Memory B cell (primary cell): Measurements from ENCODE around the gene CLCA1.

Source experiments
- ATAC-seq: fragments of 150-1000 bp; cut with Tn5 transposase; 2 replicates; pipeline ENCODE4 v1.10.0; 2021; ENCODE audit warnings: low read depth, mild to moderate bottlenecking, moderate library complexity
- DNase-seq, 2 donors: peaks; one replicate each; pipeline ENCODE4 v3.0.0; 2022; ENCODE audit warnings: low spot score in 2 of 2
- H3K27ac Mint-ChIP-seq: one replicate; pipeline ENCODE4 v1.8.0; 2022; ENCODE audit warnings: mild to moderate bottlenecking, moderate library complexity, mixed read lengths
- H3K27me3 Mint-ChIP-seq: one replicate; pipeline ENCODE4 v1.8.0; 2022; ENCODE audit warnings: mixed read lengths
- H3K36me3 Mint-ChIP-seq: one replicate; pipeline ENCODE4 v1.8.0; 2022; ENCODE audit warnings: mild to moderate bottlenecking, mixed read lengths
- H3K4me1 Mint-ChIP-seq: one replicate; pipeline ENCODE4 v1.8.0; 2022; ENCODE audit warnings: mixed read lengths
- H3K4me3 Mint-ChIP-seq: one replicate; pipeline ENCODE4 v1.8.0; 2022; ENCODE audit warnings: mild to moderate bottlenecking, moderate library complexity, mixed read lengths
- H3K9me3 Mint-ChIP-seq: one replicate; pipeline ENCODE4 v1.8.0; 2022; ENCODE audit warnings: mixed read lengths

Gene CLCA1, protein sequence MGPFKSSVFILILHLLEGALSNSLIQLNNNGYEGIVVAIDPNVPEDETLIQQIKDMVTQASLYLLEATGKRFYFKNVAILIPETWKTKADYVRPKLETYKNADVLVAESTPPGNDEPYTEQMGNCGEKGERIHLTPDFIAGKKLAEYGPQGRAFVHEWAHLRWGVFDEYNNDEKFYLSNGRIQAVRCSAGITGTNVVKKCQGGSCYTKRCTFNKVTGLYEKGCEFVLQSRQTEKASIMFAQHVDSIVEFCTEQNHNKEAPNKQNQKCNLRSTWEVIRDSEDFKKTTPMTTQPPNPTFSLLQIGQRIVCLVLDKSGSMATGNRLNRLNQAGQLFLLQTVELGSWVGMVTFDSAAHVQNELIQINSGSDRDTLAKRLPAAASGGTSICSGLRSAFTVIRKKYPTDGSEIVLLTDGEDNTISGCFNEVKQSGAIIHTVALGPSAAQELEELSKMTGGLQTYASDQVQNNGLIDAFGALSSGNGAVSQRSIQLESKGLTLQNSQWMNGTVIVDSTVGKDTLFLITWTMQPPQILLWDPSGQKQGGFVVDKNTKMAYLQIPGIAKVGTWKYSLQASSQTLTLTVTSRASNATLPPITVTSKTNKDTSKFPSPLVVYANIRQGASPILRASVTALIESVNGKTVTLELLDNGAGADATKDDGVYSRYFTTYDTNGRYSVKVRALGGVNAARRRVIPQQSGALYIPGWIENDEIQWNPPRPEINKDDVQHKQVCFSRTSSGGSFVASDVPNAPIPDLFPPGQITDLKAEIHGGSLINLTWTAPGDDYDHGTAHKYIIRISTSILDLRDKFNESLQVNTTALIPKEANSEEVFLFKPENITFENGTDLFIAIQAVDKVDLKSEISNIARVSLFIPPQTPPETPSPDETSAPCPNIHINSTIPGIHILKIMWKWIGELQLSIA

DNA sequence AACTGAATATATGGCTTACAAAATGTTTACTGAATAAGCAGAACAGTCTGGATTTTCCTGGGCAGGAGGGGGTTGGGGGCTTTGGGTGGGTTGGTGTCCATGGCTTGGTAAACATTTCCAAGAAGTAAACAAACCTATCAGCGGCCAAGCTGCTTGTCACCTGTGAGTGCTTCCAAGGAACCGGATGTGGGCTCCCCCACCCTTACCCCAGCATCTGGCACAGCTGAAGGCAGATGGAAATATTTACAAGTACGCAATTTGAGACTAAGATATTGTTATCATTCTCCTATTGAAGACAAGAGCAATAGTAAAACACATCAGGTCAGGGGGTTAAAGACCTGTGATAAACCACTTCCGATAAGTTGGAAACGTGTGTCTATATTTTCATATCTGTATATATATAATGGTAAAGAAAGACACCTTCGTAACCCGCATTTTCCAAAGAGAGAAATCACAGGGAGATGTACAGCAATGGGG is at the start of gene CLCA1:
Gene CLCA1, plus strand, starts transcription at position 427 of the 477 bp plus-strand sequence. Its CDS starts 45 bp downstream, at position 472.
- H3K27ac Mint-ChIP-seq, result no peak within 1 kb of the TSS
- ATAC-seq (no peak), DNase-seq (no peak)
- H3K9me3 Mint-ChIP-seq, result no peaks in the 10 kb centered on the region
- no peak within 1 kb of the TSS for H3K4me3 Mint-ChIP-seq
- H3K4me1 Mint-ChIP-seq, result peaks cover 8% of the 10 kb centered on the region
- no peaks in the 10 kb centered on the region for H3K36me3 Mint-ChIP-seq
- peaks cover 11% of the 10 kb centered on the region for H3K27me3 Mint-ChIP-seq

DNA sequence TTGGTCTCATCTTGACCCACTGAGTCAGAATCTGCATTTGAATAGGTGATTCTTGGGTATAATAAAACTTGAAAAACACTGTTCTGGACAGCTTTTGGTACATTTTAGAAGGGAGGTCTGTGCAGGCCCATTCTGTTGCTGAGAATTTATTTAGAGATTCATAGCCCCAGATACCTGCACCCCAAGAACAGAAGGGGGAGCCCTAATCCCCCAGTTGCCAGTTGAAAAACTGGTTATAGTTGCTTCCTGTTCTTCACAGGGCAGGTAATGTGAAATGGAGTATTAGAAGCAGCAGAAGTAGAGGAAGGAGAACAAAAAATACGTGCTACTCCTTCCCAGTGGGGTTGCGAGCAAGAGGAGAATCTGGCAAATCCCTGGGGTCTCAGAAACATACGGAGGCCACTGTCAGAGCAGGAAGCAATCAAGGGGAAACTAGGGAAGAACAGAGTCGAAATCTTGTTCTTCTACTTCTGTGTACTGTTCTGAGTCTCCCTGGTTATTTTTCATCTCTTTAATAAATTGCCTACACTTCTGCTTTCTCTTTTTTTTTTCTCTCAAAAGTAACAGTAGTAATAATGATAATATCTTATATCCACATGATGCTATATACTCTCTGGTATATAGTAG is 49.3 kb upstream of the CLCA1 start:
- DNase-seq (peak; percentile 17 to 54), ATAC-seq (peak; percentile 98)
- Mint-ChIP-seq H3K4me1 (peaks cover 4% of the 10 kb centered on the region), H3K27me3 (no peaks in the 10 kb centered on the region), H3K4me3 (peak overlapping the region; percentile 87), H3K9me3 (no peaks in the 10 kb centered on the region), H3K27ac (peak overlapping the region; percentile 87), H3K36me3 (no peaks in the 10 kb centered on the region)

DNA sequence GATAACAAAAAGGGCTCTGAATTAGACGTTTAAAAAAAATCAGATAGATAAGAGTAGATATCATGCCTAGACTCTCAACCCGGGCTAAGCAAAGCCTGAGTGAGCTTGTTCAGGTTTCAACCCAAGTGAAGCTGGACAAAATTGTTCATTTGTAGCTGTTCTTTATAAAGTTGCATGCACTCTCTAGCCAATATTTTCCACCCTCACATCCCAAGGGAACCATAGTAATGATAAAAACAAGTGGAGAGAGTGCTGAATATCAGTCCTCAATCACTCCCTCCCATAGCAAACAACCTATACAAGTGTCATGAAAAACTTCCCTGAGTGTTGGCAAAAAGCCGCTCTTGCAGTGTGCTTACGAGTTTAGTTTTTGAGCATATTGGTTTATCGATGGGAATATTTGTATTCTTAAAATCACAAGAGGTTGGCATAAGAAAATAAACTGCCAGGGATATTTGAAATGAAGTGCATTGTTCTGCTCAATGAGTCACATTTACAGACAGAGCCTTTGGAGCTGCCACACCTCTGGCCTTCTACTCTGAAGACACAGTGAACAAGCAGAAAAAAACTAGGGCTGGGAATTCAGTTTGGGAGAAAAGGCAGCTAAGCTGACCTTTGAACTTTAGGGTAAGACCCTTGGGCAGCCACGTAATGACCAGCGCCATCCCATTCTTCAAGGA is 47.0 kb upstream of the CLCA1 start:
- no peaks in the 10 kb centered on the region for H3K9me3 Mint-ChIP-seq
- H3K4me3 Mint-ChIP-seq, result no peak overlapping the region
- no peak overlapping the region for H3K27ac Mint-ChIP-seq
- ATAC-seq, result no peak
- H3K27me3 Mint-ChIP-seq, result peaks cover 4% of the 10 kb centered on the region
- no peak for DNase-seq
- H3K36me3 Mint-ChIP-seq, result no peaks in the 10 kb centered on the region
- H3K4me1 Mint-ChIP-seq, result peaks cover 4% of the 10 kb centered on the region

DNA sequence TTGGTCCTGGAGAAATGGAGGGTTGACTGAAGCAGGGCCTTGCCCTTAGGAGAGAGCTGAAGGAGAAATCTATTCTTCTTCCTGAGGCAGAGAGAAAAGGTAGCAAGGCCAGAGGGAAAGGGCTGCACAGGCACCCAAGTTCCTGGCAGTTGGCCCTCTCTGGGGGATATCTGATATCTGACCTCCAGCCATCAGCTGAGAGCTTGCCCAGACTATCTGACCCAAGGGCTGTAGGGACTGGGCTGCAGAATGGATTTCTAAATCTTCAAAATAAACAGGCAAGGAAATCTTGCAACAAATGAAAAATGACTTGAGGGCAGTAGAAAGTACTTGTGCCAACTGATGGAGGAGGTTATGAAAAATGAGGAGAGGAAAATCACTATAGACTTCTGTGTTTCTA is 45.3 kb upstream of the CLCA1 start:
- Mint-ChIP-seq H3K4me3 (no peak overlapping the region), H3K27ac (no peak overlapping the region), H3K36me3 (no peaks in the 10 kb centered on the region), H3K4me1 (peaks cover 4% of the 10 kb centered on the region), H3K9me3 (no peaks in the 10 kb centered on the region), H3K27me3 (peaks cover 4% of the 10 kb centered on the region)
- no peak for ATAC-seq
- DNase-seq, result no peak

DNA sequence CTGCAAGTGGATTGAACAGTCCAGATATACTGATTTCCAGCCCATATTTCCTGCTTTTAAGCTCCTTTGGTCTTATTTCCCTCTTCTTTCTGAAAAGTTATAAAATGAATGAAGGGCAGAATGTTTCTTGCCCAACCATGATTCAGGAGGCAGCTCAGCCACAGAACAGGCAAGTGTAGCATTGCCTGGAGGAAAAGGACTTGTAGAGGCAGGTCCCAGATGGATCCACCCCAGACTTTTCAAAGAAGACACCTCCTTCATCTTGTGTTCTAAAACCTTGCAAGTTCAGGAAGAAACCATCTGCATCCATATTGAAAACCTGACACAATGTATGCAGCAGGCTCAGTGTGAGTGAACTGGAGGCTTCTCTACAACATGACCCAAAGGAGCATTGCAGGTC is 44.9 kb upstream of the CLCA1 start, which contains the start of gene CLCA2:
Gene CLCA2, plus strand, starts transcription at position 299 of the 400 bp plus-strand sequence. Its CDS starts 77 bp downstream, at position 376.
- Mint-ChIP-seq H3K9me3 (no peaks in the 10 kb centered on the region), H3K36me3 (no peaks in the 10 kb centered on the region), H3K27me3 (peaks cover 4% of the 10 kb centered on the region), H3K4me3 (no peak within 1 kb of the TSS), H3K27ac (no peak within 1 kb of the TSS), H3K4me1 (peaks cover 4% of the 10 kb centered on the region)
- DNase-seq, result no peak
- ATAC-seq, result no peak

DNA sequence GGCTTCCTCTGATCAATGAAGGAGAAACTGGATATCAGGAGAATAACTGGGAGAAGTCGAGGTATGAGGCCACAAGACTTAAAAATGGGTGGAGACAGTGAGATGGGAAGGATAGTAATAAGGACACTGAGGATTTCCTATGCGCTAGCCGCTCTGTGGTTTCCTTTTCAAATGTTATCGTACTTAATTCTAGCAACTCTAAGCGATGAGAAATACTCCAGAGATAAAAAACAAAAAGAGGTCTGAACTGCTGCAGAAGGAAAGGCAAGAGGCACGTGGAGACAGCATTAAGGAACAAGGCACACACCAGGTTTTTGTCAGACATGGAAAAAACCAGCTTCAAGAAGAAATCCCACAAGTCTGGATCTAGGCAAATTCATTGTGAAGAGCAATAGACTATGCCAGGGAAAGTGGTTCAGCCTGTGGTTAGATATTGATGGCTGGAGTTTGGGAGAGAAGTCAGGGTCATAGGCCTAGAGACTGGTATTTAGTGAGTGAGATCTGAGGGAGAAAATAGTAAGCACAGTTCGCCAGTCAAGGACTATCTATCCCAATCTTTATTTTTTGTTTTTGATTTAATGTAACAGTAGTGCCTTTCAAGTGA is 39.5 kb upstream of the CLCA1 start:
- ATAC-seq (no peak), DNase-seq (no peak)
- no peak overlapping the region for H3K27ac Mint-ChIP-seq
- H3K36me3 Mint-ChIP-seq, result no peaks in the 10 kb centered on the region
- no peak overlapping the region for H3K4me3 Mint-ChIP-seq
- H3K27me3 Mint-ChIP-seq, result peaks cover 5% of the 10 kb centered on the region
- no peaks in the 10 kb centered on the region for H3K4me1 Mint-ChIP-seq
- H3K9me3 Mint-ChIP-seq, result no peaks in the 10 kb centered on the region

DNA sequence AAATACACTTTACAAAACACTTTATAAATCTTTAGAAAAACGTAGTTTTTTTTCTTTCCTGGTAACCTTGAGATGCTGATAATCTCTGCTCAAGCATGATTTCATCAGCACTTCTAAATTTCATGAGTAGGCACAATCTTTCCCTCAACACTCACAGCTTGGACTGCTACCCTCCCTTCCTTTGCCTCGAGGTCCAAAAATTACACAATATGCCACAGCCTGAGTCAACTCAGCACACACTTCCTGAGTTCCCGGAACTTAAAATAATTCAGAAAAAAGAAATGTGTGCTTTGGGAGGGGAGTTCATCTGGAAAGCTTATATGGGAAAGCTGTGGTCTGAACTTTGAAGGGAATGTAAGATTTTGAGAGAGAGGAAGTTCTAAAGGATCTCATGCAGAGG is 38.9 kb upstream of the CLCA1 start:
- H3K27ac Mint-ChIP-seq, result no peak overlapping the region
- no peaks in the 10 kb centered on the region for H3K4me1 Mint-ChIP-seq
- H3K4me3 Mint-ChIP-seq, result no peak overlapping the region
- no peaks in the 10 kb centered on the region for H3K9me3 Mint-ChIP-seq
- DNase-seq (no peak), ATAC-seq (no peak)
- H3K27me3 Mint-ChIP-seq, result peaks cover 7% of the 10 kb centered on the region
- H3K36me3 Mint-ChIP-seq, result no peaks in the 10 kb centered on the region

DNA sequence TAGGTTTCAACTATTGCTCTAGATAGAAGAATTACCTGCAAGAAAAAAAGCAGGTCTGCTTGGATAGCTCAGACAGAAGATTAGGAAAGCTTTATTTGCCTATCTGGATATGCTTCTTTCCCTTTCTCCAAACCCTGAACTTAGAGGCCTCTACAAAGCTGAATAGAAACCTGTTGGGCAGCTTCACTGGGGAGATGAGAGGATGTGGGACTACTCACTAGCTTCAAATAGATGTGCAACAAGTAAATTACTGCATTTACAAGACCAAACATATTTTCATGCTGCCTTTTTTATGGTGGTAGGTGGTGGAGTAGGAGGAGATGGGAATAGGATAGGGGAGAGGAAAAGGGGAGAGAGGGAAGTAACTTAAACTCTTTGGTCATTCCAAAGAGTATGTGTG is 38.4 kb upstream of the CLCA1 start:
- H3K4me3 Mint-ChIP-seq, result no peak overlapping the region
- no peak for DNase-seq
- H3K27ac Mint-ChIP-seq, result no peak overlapping the region
- H3K9me3 Mint-ChIP-seq, result no peaks in the 10 kb centered on the region
- H3K4me1 Mint-ChIP-seq, result no peaks in the 10 kb centered on the region
- peaks cover 5% of the 10 kb centered on the region for H3K27me3 Mint-ChIP-seq
- H3K36me3 Mint-ChIP-seq, result no peaks in the 10 kb centered on the region
- no peak for ATAC-seq

DNA sequence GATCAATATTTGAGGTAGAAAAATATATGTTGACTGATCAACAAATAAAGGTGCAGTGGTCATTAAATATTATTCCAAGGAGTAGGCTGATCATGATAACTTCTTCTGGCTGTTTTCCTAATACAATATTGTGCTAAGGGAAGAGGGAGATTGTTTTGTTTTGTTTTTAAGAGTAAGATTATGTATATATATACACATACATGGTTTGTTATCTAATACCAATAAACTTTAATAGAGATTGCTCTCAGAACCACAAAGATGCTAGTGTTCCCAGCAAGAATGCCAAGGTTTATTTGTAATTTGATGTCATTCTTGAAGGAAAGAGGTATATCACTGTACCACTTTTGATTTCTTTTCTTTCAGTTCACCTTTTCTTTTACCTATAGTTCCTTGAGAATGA is 34.7 kb upstream of the CLCA1 start:
- Mint-ChIP-seq H3K4me3 (no peak overlapping the region), H3K27ac (no peak overlapping the region), H3K9me3 (no peaks in the 10 kb centered on the region), H3K27me3 (peaks cover 12% of the 10 kb centered on the region), H3K4me1 (no peaks in the 10 kb centered on the region), H3K36me3 (no peaks in the 10 kb centered on the region)
- ATAC-seq, result no peak
- no peak for DNase-seq

DNA sequence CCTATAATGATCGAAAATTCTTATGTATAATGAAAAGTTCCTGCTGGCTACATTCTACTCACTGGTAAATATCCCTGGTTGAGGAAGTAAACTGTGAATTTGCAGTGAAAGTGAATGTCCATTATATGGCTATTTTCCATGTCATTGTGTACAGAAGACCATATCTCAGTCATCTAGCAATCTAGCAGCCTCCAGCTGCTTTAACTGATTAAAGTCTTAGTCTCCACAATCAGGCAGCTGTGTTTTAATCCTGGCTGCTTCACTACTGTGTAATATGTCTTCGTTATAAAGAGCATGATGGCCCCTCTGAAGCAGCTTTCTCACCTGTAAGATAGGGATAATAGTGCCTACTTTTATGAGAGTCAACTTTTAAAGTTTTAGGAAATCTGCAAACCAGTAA is 33.4 kb upstream of the CLCA1 start:
- peaks cover 12% of the 10 kb centered on the region for H3K27me3 Mint-ChIP-seq

DNA sequence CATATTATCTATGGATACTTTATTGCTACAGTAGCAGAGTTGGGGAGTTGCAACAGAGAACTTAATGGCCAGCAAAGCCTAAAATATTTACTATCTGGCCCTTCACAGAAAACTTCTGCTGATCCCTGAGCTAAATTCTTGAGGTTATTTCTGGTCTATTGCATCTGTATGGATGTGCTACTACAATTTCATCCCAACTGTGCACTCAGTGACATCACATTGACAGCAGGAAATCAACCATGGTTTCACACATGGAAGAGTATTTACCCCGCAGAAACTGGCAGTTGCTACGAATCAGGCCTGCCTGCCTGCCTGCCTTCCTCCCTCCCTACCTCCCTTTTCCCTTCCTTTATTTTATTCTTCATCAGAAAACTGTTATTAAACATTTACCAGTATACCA is 32.7 kb upstream of the CLCA1 start:
- no peak for DNase-seq
- H3K4me1 Mint-ChIP-seq, result no peaks in the 10 kb centered on the region
- no peak for ATAC-seq
- H3K9me3 Mint-ChIP-seq, result no peaks in the 10 kb centered on the region
- H3K36me3 Mint-ChIP-seq, result no peaks in the 10 kb centered on the region
- H3K4me3 Mint-ChIP-seq, result no peak overlapping the region
- no peak overlapping the region for H3K27ac Mint-ChIP-seq
- peaks cover 12% of the 10 kb centered on the region for H3K27me3 Mint-ChIP-seq

More for the DNA sequence above, 33.4 kb upstream of the CLCA1 start:
- Mint-ChIP-seq H3K4me3 (no peak overlapping the region), H3K36me3 (no peaks in the 10 kb centered on the region), H3K9me3 (no peaks in the 10 kb centered on the region), H3K27ac (no peak overlapping the region), H3K4me1 (no peaks in the 10 kb centered on the region)
- ATAC-seq (no peak), DNase-seq (no peak)

DNA sequence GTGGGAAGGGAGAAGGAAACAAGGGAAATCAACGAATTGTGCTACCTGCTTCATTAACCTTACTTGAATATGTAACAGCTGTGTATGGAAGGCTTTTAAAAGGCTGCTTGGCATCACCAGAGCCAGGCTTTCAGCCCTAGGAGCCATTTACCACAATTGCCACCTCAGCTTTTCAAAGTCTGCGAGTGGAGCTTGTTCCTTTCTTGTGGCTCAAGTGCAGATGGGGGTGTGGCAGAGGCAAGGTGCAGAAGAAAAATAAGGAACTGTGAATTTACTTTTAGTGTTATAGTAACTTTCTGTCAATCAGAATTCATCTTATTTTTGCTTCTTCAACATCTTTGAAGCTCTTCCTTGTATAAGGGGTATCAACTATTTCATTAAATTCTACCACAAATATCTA is 27.1 kb upstream of the CLCA1 start:
- Mint-ChIP-seq H3K27ac (no peak overlapping the region), H3K27me3 (peaks cover 10% of the 10 kb centered on the region), H3K4me1 (no peaks in the 10 kb centered on the region), H3K4me3 (no peak overlapping the region), H3K9me3 (no peaks in the 10 kb centered on the region), H3K36me3 (no peaks in the 10 kb centered on the region)
- DNase-seq (no peak), ATAC-seq (peak; percentile 26)

DNA sequence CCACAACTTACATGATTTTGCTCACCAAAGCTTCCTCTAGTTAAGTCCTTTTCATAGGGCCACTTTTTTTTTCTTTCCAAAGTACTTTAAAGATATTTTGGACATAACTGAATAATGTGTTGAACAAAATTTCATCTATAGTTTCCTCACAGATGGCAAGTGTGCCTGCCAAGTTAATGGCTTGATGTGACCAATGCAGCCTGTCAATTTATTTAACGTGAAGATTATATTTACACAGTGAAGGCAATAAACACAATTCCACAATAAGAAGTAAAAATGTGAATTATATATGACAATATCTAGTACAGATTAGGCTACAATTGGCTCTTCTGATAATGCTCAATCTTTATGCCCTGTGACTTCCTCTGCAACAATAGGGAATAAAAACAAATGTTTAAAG is 26.7 kb upstream of the CLCA1 start:
- Mint-ChIP-seq H3K4me1 (no peaks in the 10 kb centered on the region), H3K27me3 (peaks cover 8% of the 10 kb centered on the region), H3K27ac (no peak overlapping the region), H3K36me3 (no peaks in the 10 kb centered on the region), H3K9me3 (no peaks in the 10 kb centered on the region), H3K4me3 (no peak overlapping the region)
- ATAC-seq, result no peak
- DNase-seq, result no peak
